HG03159 (cell line): ENCODE data around the gene BARX1.
"Not testable (repeated sequence)": the region's sequence is repeated elsewhere in the genome, so short reads cannot be mapped to it uniquely, and the experiment has no call there.

Source experiments
- ATAC-seq: cut with Tn5 transposase; IDR thresholded peaks from one replicate; pipeline ENCODE4 v1.9.1; 2021; ENCODE audit warnings: mild to moderate bottlenecking, moderate library complexity; ENCODE audit not compliant: unreplicated experiment

BARX1 gene, protein sequence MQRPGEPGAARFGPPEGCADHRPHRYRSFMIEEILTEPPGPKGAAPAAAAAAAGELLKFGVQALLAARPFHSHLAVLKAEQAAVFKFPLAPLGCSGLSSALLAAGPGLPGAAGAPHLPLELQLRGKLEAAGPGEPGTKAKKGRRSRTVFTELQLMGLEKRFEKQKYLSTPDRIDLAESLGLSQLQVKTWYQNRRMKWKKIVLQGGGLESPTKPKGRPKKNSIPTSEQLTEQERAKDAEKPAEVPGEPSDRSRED

DNA sequence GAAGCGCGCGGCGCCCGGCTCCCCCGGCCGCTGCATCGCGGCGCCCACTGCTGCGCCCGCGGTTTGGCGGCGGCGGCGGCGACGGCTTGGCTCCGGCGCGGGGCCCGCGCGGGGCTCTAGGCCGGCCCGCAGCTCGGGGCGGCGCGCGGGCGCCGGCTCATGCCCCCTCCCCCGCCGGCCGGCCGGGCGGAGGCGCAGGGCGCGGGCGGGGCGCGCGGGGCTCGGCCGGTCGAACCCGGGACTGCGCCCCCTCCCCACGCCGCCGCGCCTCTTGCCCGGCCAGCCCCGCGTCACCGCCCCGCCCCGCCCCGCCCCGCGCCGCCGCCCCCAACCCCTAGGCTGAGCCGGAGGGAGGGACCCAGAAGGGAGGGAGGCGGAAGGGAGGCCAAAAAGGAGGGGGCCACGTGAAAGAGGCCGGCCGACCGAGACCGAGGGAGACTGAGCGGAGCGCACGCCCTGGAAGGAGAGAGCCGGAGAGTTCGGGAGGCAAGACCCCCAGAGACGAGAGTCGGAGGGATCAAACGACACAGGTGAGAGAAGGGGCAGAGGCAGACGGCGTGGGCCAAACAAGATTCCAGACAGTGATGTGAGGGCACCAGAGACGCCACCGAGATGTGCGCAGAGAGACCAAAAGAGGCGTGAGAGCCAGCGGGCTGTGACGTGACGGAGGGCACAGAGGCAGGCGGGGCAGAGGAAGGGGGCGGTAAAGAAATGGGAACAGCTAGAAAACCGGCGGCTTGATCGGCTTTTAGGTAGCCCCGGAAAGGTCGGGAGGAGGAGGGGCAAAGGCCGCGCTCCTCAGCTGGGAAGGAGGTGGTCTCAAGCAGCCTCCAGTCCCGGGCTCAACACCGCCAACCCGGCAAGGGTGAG, at the start of gene BARX1:
Gene BARX1 (minus strand): TSS at position 245 of the 870 bp plus-strand sequence. CDS start 209 bp downstream, at position 36.
- no peak for ATAC-seq

DNA sequence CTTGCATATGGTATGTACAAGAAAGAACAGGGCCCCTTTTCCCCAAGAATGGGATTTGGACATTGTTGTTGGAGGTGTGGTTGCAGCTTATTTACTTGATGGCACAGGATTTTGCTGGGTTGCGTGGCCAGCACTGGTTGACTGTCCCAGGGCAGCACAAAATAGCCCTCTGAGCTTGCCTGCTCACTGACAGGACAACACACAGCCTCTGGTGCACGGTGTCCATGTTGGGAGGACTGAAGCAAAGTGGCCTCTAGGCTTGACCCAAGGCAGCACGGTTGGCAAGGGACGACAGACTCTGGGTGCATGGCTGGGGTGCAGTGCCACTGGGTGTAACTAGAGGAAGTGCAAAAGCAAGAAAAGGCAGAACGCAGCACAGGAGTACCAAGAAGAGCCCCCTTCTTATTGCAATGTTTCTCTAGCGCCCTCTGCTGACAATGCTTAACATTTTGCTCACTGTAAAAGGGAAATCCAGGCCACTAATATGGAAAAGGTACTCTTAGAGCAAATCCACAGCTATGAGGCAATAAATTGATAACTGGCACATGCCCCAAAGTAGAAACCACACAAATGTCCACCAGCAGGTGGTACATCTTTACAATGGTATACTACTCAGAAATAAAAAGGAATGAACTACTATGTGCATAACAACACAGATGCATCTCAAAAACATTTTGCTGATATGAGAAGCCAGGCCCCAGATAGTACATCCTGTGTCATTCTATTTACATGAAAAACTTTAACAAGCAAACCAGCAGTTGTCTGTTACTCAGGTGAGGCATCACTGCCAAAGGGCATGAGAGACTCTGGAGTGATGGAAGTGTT, 47.4 kb upstream of the BARX1 start:
- ATAC-seq, result no peak

DNA sequence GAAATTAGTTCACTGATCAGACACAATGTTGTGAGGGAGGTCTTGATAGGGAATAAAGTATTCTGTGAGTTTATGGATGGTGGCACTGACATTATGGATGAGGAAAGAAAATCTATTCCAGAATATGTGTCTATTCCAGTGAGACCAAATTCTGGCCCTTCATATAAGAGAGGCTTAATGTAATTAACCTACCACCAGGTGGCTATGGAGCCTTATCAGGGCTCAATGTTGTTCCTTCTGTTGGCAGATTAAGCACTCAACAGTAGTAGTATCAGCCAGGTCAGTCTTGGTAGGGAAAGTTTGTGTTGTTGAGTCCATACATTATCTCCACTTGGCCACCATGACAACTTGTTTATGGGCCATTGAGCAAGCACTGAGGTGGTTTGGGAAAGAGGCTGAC, 41.7 kb upstream of the BARX1 start:
- no peak for ATAC-seq

DNA sequence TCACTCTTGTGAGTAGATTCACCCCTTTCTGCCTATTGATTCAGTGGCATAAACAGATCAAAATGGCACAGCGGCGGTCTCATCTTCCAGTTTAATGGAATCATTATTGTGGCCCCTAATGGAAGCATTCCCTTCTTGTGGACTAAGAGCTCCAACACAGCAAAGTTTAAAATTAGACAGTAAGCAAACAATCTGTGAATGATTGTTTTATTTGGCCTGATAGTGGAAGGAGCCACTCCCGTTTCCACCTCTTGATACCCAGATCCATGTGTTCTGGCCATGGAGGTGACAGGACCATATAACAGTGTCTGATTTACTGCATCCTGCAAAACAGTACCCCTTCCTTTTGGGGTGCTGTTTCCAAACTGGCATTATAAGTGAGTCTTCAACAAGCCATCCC, 41.2 kb upstream of the BARX1 start:
- no peak for ATAC-seq

DNA sequence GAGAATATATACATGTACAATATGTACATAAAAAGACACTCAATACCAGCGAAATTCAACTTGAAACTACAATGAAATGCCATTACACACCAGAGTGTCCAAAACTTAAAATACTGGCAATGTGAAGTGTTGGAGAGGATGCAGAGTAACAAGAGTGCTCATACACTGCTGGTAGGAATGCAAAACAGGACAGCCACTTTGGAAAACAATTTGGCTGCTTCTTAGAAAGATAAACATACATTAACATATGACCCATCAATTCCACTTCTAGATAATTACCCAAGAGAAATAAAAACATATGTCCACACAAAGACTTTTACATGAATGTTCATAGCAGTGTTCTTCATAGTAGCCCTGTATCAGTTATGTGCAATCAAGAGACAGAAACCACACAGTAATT, 39.4 kb upstream of the BARX1 start:
- no peak for ATAC-seq

DNA sequence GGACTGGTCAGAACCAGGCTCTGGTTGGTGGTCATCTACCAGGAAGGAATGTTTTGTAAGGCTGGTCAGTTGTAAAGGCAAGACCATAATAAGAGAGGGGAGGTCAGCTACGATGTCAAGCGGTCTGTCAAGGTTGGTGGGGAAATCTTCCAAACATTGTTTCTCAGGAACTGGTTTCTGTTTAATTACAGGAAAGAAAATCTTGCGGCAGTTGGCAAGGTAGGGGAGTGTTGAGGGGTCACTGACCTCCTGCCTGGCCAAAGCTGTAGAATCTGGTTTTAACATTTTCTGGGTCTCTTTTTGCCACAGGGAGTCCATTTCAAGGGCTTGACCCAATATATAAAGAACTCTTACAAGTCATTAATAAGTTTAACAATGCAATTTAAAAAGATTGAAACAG, 39.0 kb upstream of the BARX1 start:
- no peak for ATAC-seq

DNA sequence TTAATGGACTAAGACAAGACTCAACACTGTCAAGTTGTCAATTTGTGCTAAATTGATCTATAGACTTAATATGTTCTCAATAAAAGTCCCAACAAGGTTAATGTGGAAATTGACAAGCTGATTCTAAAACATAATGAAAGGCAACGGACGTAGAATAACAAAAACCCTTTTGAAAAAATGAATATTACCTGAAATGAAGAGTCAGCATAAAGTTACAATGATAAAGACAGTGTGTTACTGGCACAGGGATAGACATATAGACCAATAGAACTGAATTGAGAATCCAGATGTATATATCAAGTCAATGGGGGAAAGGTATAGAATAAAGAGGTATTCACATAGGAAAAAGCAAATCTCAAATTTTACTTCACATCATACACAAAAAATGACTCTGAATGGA, 37.7 kb upstream of the BARX1 start:
- ATAC-seq, result no peak

DNA sequence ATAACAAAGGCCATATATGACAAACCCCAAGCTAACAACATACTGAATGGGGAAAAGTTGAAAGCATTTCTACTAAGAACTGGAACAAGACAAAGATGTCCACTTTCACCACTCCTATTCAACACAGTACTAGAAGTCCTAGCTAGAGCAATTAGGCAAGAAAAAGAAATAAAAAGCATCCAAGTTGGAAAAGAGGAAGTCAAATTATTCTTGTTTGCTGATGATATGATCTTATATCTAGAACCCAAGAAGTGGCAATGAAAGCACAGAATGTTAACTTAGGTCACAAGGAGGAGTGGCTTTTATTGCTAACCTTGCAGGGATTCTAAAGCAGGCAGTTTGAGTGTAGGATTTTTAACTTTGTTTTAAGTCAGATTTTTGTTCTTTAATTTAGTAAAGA, 35.3 kb upstream of the BARX1 start:
- no peak for ATAC-seq

DNA sequence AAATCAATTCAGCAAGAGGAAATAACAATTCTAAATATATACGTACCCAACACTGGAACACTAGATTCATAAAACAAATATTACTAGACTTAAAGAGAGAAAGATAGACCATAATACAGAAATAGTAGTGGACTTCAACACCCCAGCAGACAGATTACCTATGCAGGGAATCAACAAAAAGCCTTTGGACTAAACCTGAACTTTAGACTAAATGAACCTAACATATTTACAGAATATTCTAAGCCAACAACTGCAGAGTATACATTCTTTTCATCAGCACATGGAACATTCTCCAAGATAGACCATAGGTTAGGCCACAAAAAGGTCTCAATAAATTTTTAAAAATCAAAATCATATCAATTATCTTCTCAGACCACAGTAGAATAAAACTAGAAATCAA, 32.9 kb upstream of the BARX1 start:
- no peak for ATAC-seq

DNA sequence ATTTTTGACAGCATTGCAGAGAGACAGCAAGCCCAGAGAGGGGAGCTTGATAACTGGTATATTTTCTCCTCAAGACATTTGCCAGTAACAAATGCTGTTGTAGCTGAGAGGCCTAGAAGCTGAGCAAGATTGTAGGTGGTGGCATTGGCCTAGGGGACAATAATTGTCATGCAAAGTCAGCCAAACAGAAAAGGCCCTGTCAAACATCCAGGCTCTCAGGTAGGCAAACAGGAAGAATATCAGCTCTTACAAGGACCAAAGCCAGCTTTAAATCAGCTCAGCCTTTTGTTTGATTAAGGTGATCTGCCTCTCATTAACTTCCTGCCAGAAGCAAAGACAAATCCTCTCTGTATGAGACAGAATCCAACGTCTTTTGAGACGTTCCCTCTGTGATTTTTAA, 29.7 kb upstream of the BARX1 start:
- no peak for ATAC-seq

DNA sequence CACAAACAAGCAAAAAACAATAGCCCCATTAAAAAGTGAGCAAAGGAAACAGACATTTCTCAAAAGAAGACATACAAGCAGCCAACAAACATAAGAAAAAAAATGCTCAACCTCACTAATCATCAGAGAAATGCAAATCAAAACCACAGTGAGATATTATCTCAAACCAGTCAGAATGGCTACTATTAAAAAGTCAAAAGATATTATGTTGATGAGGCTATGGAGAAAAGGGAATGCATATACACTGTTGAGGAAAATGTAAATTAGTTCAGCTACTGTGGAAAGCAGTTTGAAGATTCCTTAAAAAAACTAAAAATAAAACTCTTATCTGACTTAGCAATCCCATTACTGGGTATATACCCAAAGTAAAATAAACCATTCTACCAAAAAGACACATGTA, 28.7 kb upstream of the BARX1 start:
- no peak for ATAC-seq

DNA sequence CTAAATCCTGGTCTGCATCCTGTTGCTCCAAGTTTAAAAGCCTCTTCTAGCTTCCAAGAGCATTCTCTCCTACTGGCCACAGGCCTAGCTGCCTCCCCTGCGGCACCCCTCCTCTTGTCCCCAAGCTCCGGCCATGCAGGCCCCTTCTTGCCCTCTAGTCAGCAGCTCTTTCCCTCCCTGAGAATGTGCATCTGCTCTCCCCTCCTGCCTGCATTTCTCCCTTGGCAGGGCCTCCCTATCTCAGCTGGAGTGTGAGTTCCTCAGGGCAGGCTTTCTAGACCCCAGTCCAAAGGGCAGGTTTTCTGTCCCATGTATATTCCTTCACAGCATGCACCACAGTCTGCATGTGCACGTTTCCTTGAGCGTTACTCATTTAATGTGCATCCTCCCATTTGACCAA, 24.6 kb upstream of the BARX1 start:
- ATAC-seq, result no peak

DNA sequence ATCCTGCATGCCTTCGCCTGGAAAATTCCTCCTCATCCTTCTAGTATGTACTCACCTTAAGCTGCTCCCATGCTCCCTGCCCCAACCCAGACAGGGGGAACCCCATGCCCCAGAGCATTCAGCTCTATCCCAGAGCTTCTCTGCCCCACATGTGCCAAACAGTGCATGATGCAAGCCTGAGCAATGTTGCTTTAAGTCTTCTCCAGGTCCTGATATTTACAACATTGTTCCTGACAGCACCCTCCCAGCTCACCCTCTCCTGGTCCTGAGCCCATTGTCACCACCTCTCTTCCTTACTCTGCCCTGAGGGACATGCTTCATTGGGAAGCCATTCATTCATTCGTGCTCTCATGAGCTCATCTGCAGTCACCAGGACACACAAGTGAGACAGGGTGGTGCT, 23.4 kb upstream of the BARX1 start:
- no peak for ATAC-seq

DNA sequence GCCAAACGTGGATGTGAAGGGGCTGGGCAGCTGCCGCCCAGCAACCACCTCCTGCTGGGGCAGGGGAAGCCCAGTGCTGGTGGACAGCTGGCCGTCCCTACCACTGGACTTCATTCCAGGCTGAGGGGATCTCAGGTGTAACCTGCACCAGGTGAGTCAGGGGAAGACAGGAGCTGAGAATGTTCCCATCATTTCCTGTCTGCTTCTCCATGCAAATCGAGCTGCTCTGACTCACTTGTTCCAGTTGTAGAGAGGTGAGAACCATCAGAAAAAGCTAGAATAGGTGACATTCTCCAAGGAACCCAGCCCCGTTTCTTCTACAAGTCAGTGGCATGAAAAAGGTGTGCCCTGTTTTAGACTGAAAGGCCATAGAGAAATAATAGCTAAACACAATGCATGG, 21.8 kb upstream of the BARX1 start:
- ATAC-seq, result no peak

DNA sequence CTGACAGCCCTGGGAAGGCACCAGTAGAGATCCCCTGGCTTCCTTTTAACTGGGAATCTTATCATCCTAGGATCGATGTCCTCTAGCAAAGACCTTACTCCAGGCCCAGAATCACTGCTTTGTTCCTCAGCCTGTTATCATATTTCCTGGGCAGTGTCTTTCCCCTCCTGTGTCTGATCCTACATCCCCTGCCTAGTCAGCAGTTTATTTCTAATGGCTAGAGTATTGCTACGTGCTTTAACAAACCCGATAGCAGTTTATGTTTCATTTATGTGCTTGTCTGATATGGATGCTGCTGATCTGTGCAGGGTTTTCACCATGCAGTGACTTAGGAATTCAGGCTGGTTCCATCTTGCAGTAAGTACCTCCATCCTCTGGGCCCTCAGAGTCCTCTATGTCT, 20.9 kb upstream of the BARX1 start:
- ATAC-seq, result no peak

DNA sequence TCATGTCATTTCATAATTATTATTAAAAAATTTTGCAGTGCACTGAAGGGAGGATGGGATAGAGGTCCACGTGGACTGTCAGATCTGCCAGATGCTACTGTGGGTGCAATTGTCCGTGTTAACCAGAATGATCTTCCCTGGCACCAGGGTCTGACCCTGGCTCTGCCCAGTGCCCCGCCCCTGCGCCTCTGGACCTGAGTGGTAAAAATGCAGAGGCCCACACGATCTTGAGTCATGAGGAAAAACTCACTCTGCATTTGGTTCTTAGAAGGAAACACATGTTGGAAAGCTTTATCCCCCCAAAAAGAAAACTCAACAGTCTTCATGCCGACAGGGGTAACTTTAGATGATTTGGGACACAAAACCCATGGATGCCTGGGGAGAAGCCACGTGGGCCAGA, 20.1 kb upstream of the BARX1 start:
- no peak for ATAC-seq

DNA sequence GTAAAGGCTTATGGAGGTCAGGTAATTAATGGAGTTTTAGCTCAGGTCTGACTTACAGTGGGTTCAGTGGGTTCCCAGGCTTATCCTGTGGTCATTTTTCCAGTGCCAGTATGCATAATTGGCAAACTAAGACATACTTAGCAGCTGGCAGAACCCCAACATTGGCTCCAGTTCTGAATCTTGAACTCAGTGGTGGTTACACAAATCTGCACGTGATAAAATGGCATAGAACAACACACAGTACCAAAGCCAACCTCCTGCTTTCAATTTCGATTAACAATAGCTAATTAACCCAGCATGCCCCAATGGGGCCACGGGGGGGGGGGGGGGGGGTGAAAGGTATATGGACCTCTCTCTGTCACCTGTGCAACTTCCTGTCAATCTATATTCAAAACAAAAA, 19.0 kb upstream of the BARX1 start:
- no peak for ATAC-seq

DNA sequence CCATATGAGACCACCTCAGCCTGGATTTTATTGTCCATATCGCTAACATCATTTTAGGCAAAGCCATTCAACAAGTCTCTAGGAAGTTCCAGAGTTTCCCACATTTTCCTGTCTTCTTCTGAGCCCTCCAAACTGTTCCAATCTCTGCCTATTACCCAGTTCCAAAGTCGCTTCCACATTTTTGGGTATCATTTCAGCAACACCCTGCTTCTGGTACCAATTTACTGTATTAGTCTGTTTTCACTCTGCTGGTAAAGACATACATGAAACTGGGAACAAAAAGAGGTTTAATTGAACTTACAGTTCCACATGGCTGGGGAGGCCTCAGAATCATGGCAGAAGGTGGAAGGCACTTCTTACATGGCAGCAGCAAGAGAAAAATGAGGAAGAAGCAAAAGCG, 17.5 kb upstream of the BARX1 start:
- ATAC-seq, result not testable (repeated sequence)

DNA sequence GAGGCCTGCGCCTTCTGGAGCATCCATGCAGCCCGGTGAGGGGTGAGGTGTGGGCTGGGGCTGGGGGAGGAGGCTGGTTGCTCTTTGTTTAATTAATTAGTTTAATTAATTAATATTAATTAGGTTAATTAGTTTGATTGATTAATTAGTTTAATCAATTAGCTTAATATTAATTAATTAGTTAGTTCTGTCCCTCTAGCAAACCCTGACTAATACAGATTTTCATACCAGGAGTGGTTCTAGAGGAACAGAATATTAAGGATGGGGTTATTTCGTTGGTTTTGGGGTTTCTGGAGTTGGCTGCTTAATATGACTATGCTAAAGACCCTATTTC, 14.1 kb upstream of the BARX1 start:
- ATAC-seq, result no peak

DNA sequence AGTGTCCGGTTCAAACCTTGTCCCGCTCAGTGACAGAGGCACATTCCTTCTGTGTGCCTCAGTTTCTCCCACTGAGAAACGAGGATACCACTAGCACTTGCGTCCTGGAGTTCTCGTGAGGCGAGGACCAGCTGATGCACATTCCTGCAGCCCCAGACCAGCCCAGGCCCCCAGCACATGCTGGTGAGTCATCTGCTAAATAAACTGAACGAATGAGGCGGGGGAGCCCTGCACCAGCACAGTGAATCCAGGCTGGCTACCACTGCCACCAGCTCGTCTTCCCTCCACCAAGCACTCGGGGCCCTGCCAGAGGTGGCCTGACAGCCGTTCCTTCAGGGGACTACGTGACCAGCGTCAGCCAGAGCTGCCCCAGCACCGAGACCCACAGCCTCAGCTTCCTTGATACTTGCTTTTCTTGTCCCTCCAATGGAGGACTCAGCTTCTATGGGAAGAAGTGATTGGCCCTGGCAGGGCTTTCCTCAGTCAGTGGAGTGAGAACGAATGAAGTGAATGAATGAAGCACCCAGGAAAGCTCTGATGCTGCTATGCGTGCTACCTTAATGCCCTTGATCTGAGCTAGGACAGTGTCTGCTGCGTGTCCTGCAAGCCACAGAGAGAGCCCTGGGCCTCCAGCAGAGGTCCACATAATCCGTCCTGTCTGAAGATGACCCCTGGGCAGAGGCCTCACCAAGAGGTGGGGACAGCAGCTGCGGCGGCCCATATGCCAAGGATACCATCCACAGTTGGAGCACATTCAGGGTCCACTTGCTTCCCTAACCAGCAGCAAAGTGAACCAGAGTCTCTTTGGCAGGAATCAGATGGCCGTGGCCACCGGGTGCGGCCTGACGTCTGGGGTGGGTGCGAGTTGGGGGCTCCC, 13.5 kb upstream of the BARX1 start:
- no peak for ATAC-seq
